Lung (tissue), 12 donors: ENCODE data around the gene ZFP2. TPM values are rescaled to one million over a fixed set of nuclear protein-coding genes. Genes with fewer than 3 reads are reported as not detected.
"Not testable (repeated sequence)": the region's sequence is repeated elsewhere in the genome, so short reads cannot be mapped to it uniquely, and the experiment has no call there.

Source experiments
- ATAC-seq: fragments of 200-7000 bp; cut with Tn5 transposase; one replicate; pipeline ENCODE4 v1.9.1; 2020; ENCODE audit warnings: moderate number of reproducible peaks; ENCODE audit not compliant: insufficient read depth, low FRiP score
- DNase-seq, 3 donors: peaks; one replicate each; pipeline ENCODE4 v3.0.0-alpha.2; 2013 to 2017
- H3K27ac ChIP-seq, 2 donors: one replicate each; pipeline ENCODE4 v1.5.1; 2013; ENCODE audit warnings: mild to moderate bottlenecking in 2 of 2, moderate library complexity in 2 of 2, control low read depth in 1 of 2, inconsistent platforms in 1 of 2, low read depth in 1 of 2, low read length in 1 of 2
- H3K27me3 ChIP-seq, 3 donors: one replicate each; pipeline ENCODE4 v1.5.1; 2013; ENCODE audit warnings: low read length in 2 of 3; ENCODE audit not compliant: control insufficient read depth in 3 of 3, insufficient read depth in 3 of 3
- H3K36me3 ChIP-seq, 4 donors: one replicate each; pipeline ENCODE4 v1.5.1; 2013; ENCODE audit warnings: low read length in 4 of 4, mild to moderate bottlenecking in 1 of 4, moderate library complexity in 1 of 4; ENCODE audit not compliant: control insufficient read depth in 4 of 4, insufficient read depth in 4 of 4
- H3K4me1 ChIP-seq, 5 donors: one replicate each; pipeline ENCODE4 v1.5.1; 2013; ENCODE audit warnings: low read length in 5 of 5, mild to moderate bottlenecking in 2 of 5, moderate library complexity in 1 of 5; ENCODE audit not compliant: control insufficient read depth in 5 of 5, insufficient read depth in 5 of 5
- H3K4me3 ChIP-seq: one replicate; pipeline ENCODE4 v1.5.1; 2013; ENCODE audit warnings: mild to moderate bottlenecking, control low read depth, moderate library complexity
- H3K9ac ChIP-seq, 2 donors: one replicate each; pipeline ENCODE4 v1.5.1; 2013; ENCODE audit warnings: low read length in 2 of 2, control low read depth in 1 of 2; ENCODE audit not compliant: insufficient read depth in 1 of 2
- H3K9me3 ChIP-seq, 4 donors: one replicate each; pipeline ENCODE4 v1.5.1; 2013; ENCODE audit warnings: low read length in 3 of 4, mild to moderate bottlenecking in 1 of 4, moderate library complexity in 1 of 4; ENCODE audit not compliant: control insufficient read depth in 4 of 4, insufficient read depth in 3 of 4
- CTCF ChIP-seq: IDR thresholded peaks from 2 replicates; pipeline ENCODE4 v1.5.1; 2012; ENCODE audit warnings: mild to moderate bottlenecking; ENCODE audit errors: control extremely low read depth, extremely low read depth
- WGBS, 2 donors: extraction: QIAGEN DNeasy Blood & Tissue Kit; methylation state at CpG; one replicate each; pipeline ENCODE4 v1.1.7; 2013; 5-methylcytosine and 5-hydroxymethylcytosine counted together
- polyA plus RNA-seq, 2 donors: library from polyadenylated mRNA; stranded (reverse); fragments of 200-250 nt; gene quantifications; one replicate each; pipeline ENCODE4 v1.2.1, GENCODE V29; 2013
- total RNA-seq, 2 donors: library from RNA; depleted of rRNA in 1 of 2; stranded (reverse); fragments of >200 nt in 1 of 2; gene quantifications; one replicate each; pipeline ENCODE4 v1.2.1, GENCODE V29; 2014 to 2021
- donor health status: control.
- donor health status: control.
- donor health status: Bipolar disorder and iron deficiency.
- donor health status: healthy.
- donor health status: DM: yes; HTN: yes; CAD: no.

ZFP2 gene
- total and polyA plus RNA-seq, 4 donors = 0.35 to 5.3 (median 1.3) TPM

- no peak overlapping the region for H3K27ac ChIP-seq
- TF ChIP-seq CTCF = no peak
- H3K36me3 ChIP-seq = no peaks in the 10 kb centered on the region
- no peak for ATAC-seq
- H3K27me3 ChIP-seq = no peaks in the 10 kb centered on the region
- H3K9me3 ChIP-seq = no peaks in the 10 kb centered on the region
- DNase-seq = no peak
- H3K9ac ChIP-seq = no peak overlapping the region
- WGBS, 2 donors = 52% methylated on average over 5 of the region's 5 CpGs
- H3K4me3 ChIP-seq = no peak overlapping the region
- H3K4me1 ChIP-seq = no peaks in the 10 kb centered on the region
Observed at GRCh38 chr5:178854284-178854683, 41.4 kb upstream of the ZFP2 start.

DNA sequence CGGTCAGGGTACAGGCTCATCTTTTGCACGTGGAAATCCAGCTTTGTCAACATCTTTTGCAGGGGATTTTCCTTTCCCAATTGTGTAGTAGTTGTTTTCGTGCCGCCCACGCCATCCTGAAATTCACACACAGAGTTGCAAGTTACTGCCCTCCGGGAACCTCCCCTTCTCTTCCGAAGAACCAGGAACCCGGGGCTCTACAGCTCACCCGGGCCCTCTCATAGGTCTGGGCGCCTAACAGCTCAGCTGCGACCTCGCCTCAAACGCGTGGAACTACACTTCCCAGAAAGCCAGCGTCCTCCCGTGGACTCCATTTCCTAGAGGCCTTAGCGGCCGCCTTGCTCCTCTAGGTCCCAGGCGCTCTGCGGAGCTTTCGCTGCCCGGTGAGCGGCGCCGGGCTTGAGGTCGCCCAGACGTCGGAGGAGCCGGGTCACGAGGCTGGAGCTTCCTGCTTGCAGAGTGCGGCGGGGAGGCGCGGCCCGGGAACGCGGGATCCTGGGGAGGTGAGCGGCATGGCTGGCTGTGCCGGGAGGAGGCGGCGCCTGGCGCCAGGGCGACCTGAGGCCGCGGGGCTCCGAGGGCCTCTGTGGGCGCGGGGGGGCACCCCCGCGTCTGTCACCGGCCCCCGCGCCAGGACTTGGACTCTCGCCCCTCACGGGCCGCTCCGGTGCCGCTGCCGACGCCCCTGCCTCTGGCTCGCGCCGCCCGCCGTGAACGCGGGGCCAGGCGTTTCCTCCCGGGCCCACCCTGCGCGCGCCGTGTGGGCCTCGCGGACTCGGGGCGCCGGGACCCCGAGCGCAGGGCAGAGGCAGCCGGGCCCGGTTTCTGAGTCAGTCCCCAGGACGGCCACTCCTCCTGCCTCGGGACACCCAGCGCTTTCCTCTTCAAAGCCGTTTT is 35.8 kb upstream of the ZFP2 start, which contains the start of gene ZNF354B:
Gene ZNF354B (plus strand): TSS at position 329 of the 897 bp plus-strand sequence. CDS start 1,095 bp downstream, outside the sequence.
- H3K27me3 ChIP-seq = no peaks in the 10 kb centered on the region
- no peak for TF ChIP-seq CTCF
- peak within 1 kb of the TSS; percentile 62 to 93 for H3K27ac ChIP-seq
- peaks cover 0 to 10% (median 5%) of the 10 kb centered on the region in 4 donors for H3K36me3 ChIP-seq
- H3K9ac ChIP-seq = peak within 1 kb of the TSS in 1 of 2 donors; percentile 37
- peak within 1 kb of the TSS; percentile 80 for H3K4me3 ChIP-seq
- ATAC-seq (peak; percentile 98), DNase-seq (peak; percentile 90 to 96 (median 94))
- H3K9me3 ChIP-seq = peaks cover 0 to 2% (median 0%) of the 10 kb centered on the region in 4 donors
- WGBS, 2 donors = 1 to 2% methylated on average over 68 to 86 of the region's 86 CpGs
- peaks cover 3 to 7% (median 5%) of the 10 kb centered on the region in 5 donors for H3K4me1 ChIP-seq

DNA sequence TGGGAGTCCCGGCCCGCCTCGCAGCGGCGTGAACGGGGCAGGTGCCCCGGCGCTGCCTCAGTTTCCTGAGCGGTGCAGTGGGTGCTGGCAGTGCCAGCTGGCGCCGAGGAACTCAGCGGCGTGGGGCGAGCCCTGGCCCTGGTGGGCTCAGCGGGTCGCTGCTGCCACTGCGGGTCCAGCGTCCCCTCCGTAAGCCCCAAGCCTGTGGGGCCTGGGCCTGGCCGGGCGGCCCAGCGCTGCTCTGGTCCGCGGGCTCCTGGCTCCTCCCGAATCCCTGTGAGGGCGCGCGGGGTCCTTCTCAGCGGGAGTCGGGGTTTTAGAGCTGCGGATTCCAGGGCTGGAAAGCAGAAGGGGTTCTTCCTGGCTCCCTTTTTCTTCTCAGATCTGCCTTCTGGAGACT is 35.1 kb upstream of the ZFP2 start:
- WGBS, 2 donors = 1 to 3% methylated on average over 7 to 9 of the region's 31 CpGs
- DNase-seq = not testable (repeated sequence)

DNA sequence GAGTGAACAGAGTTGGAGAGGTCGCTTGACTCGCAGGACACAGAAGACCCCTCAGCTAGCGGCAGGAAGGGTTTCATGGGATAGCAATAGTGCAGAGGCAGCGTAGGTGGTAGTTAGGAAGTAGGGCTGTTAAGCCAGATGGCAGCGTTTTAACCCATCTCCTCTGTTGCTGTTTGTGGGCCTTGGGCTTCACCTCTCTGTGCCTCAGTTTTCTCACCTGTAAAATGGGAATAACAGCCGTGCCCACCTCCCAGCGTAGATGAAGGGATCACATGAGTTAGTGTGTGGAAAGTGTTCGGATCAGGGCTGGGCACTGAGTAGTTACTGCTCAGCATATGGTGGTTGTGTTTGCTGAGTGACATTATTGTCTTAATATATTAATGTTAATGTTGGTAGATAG is 34.1 kb upstream of the ZFP2 start:
- H3K27ac ChIP-seq = no peak overlapping the region
- H3K9ac ChIP-seq = no peak overlapping the region
- WGBS, 2 donors = 95 to 97% methylated on average over 8 of the region's 8 CpGs
- no peak for ATAC-seq
- H3K4me1 ChIP-seq = peaks cover 3 to 7% (median 5%) of the 10 kb centered on the region in 5 donors
- peaks cover 0 to 4% (median 0%) of the 10 kb centered on the region in 4 donors for H3K9me3 ChIP-seq
- TF ChIP-seq CTCF = no peak
- no peaks in the 10 kb centered on the region for H3K27me3 ChIP-seq
- no peak for DNase-seq
- H3K36me3 ChIP-seq = peaks cover 4 to 24% (median 14%) of the 10 kb centered on the region in 4 donors
- H3K4me3 ChIP-seq = no peak overlapping the region

More for the DNA sequence above, 35.1 kb upstream of the ZFP2 start:
- H3K36me3 ChIP-seq = peaks cover 0 to 14% (median 7%) of the 10 kb centered on the region in 4 donors
- H3K9ac ChIP-seq = peak overlapping the region in 1 of 2 donors; percentile 37
- peak overlapping the region in 1 of 2 donors; percentile 62 for H3K27ac ChIP-seq
- not testable (repeated sequence) for H3K4me1 ChIP-seq, H3K27me3 ChIP-seq, H3K9me3 ChIP-seq, ATAC-seq
- H3K4me3 ChIP-seq = peak overlapping the region; percentile 80
